Body of pancreas (tissue), 4 donors: ENCODE measurements around the gene TPP1. TPM values are rescaled to one million over a fixed set of nuclear protein-coding genes. Genes with fewer than 3 reads are reported as not detected.

Experiments used
- ATAC-seq: fragments of 150-250 bp; one replicate; pipeline ENCODE4 v1.9.1; 2016
- DNase-seq, 4 donors: peaks; one replicate each; pipeline ENCODE4 v3.0.0-alpha.2; 2019
- H3K27ac ChIP-seq, 4 donors: fragments of 200-600 bp; sonication (generic); 1 replicate in 3 of 4; 2 replicates in 1 of 4; pipeline versions ENCODE4 v1.5.1 to v1.6.1; 2016 to 2019; ENCODE audit warnings: mild to moderate bottlenecking in 1 of 4, mixed read lengths in 1 of 4, moderate library complexity in 1 of 4
- H3K27me3 ChIP-seq, 2 donors: fragments of 200-600 bp; sonication (generic); one replicate each; pipeline ENCODE4 v1.6.0; 2016; ENCODE audit warnings: mild to moderate bottlenecking in 1 of 2
- H3K36me3 ChIP-seq, 2 donors: fragments of 200-600 bp; sonication (generic); replicated peaks in 1 of 2; 2 replicates each; pipeline ENCODE4 v1.5.1; 2016; ENCODE audit warnings: low read depth in 2 of 2; ENCODE audit not compliant: insufficient read depth in 1 of 2
- H3K4me1 ChIP-seq: fragments of 200-600 bp; sonication (generic); one replicate; pipeline ENCODE4 v1.6.0; 2016
- H3K4me3 ChIP-seq, 2 donors: fragments of 200-600 bp; sonication (generic); 1 replicate in 1 of 2; 2 replicates in 1 of 2; pipeline ENCODE4 v1.5.1; 2016 to 2019
- H3K9me3 ChIP-seq, 3 donors: fragments of 200-600 bp; sonication (generic); 1 replicate in 2 of 3; 2 replicates in 1 of 3; pipeline ENCODE4 v1.5.1; 2016
- CTCF ChIP-seq, 7 experiments: fragments of 450-650 bp in 4 of 7; fragments of 200-600 bp in 3 of 7; sonication (generic) in 3 of 7; IDR thresholded peaks; one replicate each; pipeline ENCODE4 v1.5.1; 2016 to 2019; ENCODE audit warnings: antibody characterized with exemption in 7 of 7
- POLR2A ChIP-seq, 3 donors: fragments of 450-650 bp; IDR thresholded peaks; one replicate each; pipeline ENCODE4 v1.6.1; 2016; ENCODE audit warnings: antibody characterized with exemption in 3 of 3, mild to moderate bottlenecking in 2 of 3
- WGBS, 2 donors: methylation state at CpG; one replicate each; pipeline ENCODE4 v1.1.5; 2017; 5-methylcytosine and 5-hydroxymethylcytosine counted together
- intact Hi-C: fragments of 100-400 bp; cut with DNase I; formaldehyde crosslinking; loops from one replicate; pipeline ENCODE4 v1.15.1; 2023
- total RNA-seq, 2 donors: library from RNA; depleted of rRNA; stranded (reverse); fragments of >200 nt; gene quantifications; one replicate each; pipeline ENCODE4 v1.1.0, GENCODE V29; 2016

TPP1 gene
- total RNA-seq, 2 donors from 2014 or later = 20.8 TPM

GRCh38 chr11:6653656-6654055, 34.4 kb upstream of the TPP1 start:
- Histone ChIP-seq H3K27ac (no peak overlapping the region), H3K36me3 (no peaks in the 10 kb centered on the region), H3K4me3 (no peak overlapping the region), H3K4me1 (peaks cover 12% of the 10 kb centered on the region), H3K9me3 (no peaks in the 10 kb centered on the region), H3K27me3 (no peaks in the 10 kb centered on the region)
- DNase-seq = no peak
- intact Hi-C loops = no loop called here
- TF ChIP-seq CTCF (IDR thresholded peaks at IDR 0.05) = no peak
- TF ChIP-seq POLR2A (IDR thresholded peaks at IDR 0.05) = no peak
- no peak for ATAC-seq
- 93% methylated on average over 2 of the region's 2 CpGs for WGBS, 2 donors

GRCh38 chr11:6653097-6653496, 33.9 kb upstream of the TPP1 start:
- DNase-seq (no peak), ATAC-seq (no peak)
- H3K4me1 ChIP-seq = peaks cover 12% of the 10 kb centered on the region
- no peaks in the 10 kb centered on the region for H3K36me3 ChIP-seq
- H3K27ac ChIP-seq = no peak overlapping the region
- no peak overlapping the region for H3K4me3 ChIP-seq
- intact Hi-C loops = no loop called here
- TF ChIP-seq POLR2A (IDR thresholded peaks at IDR 0.05) (no peak), CTCF (IDR thresholded peaks at IDR 0.05) (no peak)
- no peaks in the 10 kb centered on the region for H3K27me3 ChIP-seq
- no peaks in the 10 kb centered on the region for H3K9me3 ChIP-seq
- WGBS, 2 donors = 91 to 100% methylated on average over 1 of the region's 1 CpG

GRCh38 chr11:6652182-6652581, 33.0 kb upstream of the TPP1 start:
- 48 to 58% methylated on average over 3 of the region's 3 CpGs for WGBS, 2 donors
- intact Hi-C loops = no loop called here
- peaks cover 12% of the 10 kb centered on the region for H3K4me1 ChIP-seq

GRCh38 chr11:6650980-6651379, 31.8 kb upstream of the TPP1 start:
- intact Hi-C loops = no loop called here
- Histone ChIP-seq H3K27me3 (no peaks in the 10 kb centered on the region), H3K36me3 (no peaks in the 10 kb centered on the region), H3K4me1 (peaks cover 12% of the 10 kb centered on the region), H3K9me3 (no peaks in the 10 kb centered on the region), H3K4me3 (no peak overlapping the region), H3K27ac (no peak overlapping the region)
- no peak for DNase-seq
- TF ChIP-seq POLR2A (IDR thresholded peaks at IDR 0.05) (no peak), CTCF (IDR thresholded peaks at IDR 0.05) (no peak)
- 67 to 70% methylated on average over 6 of the region's 6 CpGs for WGBS, 2 donors
- ATAC-seq = no peak

More at GRCh38 chr11:6652182-6652581, 33.0 kb upstream of the TPP1 start:
- ATAC-seq (no peak), DNase-seq (no peak)
- Histone ChIP-seq H3K4me3 (no peak overlapping the region), H3K9me3 (no peaks in the 10 kb centered on the region), H3K36me3 (no peaks in the 10 kb centered on the region), H3K27ac (no peak overlapping the region), H3K27me3 (no peaks in the 10 kb centered on the region)
- no peak for TF ChIP-seq POLR2A (IDR thresholded peaks at IDR 0.05)
- no peak for TF ChIP-seq CTCF (IDR thresholded peaks at IDR 0.05)

- Histone ChIP-seq H3K4me3 (no peak overlapping the region), H3K36me3 (no peaks in the 10 kb centered on the region), H3K27ac (no peak overlapping the region), H3K4me1 (peaks cover 11% of the 10 kb centered on the region), H3K27me3 (no peaks in the 10 kb centered on the region), H3K9me3 (no peaks in the 10 kb centered on the region)
- TF ChIP-seq POLR2A (IDR thresholded peaks at IDR 0.05) (no peak), CTCF (IDR thresholded peaks at IDR 0.05) (no peak)
- intact Hi-C loops = no loop called here
- DNase-seq (no peak), ATAC-seq (no peak)
Measured at GRCh38 chr11:6650104-6650503, 30.9 kb upstream of the TPP1 start.
